ENCODE results near the gene EIF4E2.

DNA sequence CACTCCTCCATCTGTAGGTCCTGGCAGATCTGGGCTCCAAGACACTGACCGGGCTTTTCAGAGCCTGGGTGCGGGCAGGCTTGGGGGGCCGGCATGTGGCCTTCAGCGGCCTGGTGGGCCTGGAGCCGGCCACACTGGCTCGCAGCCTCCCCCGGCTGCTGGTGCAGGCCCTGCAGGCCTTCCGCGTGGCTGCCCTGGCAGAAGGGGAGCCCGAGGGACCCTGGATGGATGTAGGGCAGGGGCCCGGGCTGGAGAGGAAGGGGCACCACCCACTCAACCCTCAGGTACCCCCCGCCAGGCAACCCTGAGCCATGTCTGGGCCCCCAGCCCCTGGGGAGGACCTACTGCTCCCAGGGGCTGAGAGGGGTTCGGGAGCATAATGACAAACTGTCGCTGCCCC lies 25.3 kb upstream of the EIF4E2 start:
- TF ChIP-seq, protein P1, sequence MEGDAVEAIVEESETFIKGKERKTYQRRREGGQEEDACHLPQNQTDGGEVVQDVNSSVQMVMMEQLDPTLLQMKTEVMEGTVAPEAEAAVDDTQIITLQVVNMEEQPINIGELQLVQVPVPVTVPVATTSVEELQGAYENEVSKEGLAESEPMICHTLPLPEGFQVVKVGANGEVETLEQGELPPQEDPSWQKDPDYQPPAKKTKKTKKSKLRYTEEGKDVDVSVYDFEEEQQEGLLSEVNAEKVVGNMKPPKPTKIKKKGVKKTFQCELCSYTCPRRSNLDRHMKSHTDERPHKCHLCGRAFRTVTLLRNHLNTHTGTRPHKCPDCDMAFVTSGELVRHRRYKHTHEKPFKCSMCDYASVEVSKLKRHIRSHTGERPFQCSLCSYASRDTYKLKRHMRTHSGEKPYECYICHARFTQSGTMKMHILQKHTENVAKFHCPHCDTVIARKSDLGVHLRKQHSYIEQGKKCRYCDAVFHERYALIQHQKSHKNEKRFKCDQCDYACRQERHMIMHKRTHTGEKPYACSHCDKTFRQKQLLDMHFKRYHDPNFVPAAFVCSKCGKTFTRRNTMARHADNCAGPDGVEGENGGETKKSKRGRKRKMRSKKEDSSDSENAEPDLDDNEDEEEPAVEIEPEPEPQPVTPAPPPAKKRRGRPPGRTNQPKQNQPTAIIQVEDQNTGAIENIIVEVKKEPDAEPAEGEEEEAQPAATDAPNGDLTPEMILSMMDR (IDR thresholded peaks at IDR 0.05): no peak
- TF ChIP-seq POLR2A (IDR thresholded peaks at IDR 0.05): no peak
- TF ChIP-seq POLR2AphosphoS5 (IDR thresholded peaks at IDR 0.05): no peak
